Measurements from ENCODE around the gene STAT5A. TPM values are rescaled to one million over a fixed set of nuclear protein-coding genes. Genes with fewer than 3 reads are reported as not detected.

Gene STAT5A
- polyA plus RNA-seq, 1 donor (not counting 4 experiments of a cell fraction or from before 2014, with no cell fraction given), result 0.51 TPM

DNA sequence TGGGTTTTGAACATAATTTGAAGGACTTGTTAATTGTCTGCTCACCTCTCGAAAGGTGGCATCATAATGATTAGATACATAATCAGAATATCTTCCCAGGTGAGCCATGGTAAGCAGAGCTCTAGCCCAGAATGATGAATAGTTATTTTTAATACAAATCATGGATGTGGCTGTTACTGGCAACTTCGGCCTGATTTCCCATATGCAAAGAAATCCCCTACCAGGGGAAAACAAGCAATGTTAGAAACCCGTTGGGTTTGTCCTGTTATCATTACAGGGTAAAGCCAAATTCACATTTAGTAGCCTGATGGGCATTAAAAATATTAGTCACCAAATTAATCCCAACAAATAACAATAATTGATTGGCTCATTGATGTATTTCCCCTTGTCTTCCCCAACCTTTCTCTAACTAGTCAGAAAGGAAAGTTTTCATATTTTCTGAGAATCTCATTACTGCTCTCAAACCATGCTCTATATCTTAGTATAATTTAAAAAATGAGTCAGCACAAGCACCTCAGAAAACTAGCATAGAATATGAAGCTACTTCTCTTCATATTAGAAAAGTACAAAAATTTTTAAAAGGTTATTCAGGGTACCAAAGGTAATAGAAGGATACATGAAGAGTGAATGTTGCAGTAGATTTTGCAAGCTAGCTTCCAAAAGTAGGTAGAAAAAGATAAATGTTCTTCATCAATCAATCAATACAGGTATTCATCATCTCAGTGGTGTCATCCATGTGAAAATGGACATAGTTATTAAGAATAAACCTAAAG, 17.1 kb upstream of the STAT5A start:
- H3K4me1 ChIP-seq (ENCODE audit: control insufficient read depth, extremely low read depth, insufficient read depth, low read length), result peaks cover 8% of the 10 kb centered on the region
- no peak overlapping the region for H3K27ac ChIP-seq (ENCODE audit: control insufficient read depth, insufficient read depth, low read length)
- H3K27me3 ChIP-seq (ENCODE audit: control insufficient read depth, extremely low read depth, insufficient read depth, low read length), result no peaks in the 10 kb centered on the region
- no peak for TF ChIP-seq EZH2 (IDR thresholded peaks at IDR 0.05; ENCODE audit: low read length)
- TF ChIP-seq, protein P1, sequence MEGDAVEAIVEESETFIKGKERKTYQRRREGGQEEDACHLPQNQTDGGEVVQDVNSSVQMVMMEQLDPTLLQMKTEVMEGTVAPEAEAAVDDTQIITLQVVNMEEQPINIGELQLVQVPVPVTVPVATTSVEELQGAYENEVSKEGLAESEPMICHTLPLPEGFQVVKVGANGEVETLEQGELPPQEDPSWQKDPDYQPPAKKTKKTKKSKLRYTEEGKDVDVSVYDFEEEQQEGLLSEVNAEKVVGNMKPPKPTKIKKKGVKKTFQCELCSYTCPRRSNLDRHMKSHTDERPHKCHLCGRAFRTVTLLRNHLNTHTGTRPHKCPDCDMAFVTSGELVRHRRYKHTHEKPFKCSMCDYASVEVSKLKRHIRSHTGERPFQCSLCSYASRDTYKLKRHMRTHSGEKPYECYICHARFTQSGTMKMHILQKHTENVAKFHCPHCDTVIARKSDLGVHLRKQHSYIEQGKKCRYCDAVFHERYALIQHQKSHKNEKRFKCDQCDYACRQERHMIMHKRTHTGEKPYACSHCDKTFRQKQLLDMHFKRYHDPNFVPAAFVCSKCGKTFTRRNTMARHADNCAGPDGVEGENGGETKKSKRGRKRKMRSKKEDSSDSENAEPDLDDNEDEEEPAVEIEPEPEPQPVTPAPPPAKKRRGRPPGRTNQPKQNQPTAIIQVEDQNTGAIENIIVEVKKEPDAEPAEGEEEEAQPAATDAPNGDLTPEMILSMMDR (optimal IDR thresholded peaks at IDR 0.05 in 1 of 3, IDR thresholded peaks at IDR 0.05 in 1 of 3, conservative IDR thresholded peaks at IDR 0.05 in 1 of 3; ENCODE audit: extremely low read depth in 1 of 3, insufficient read depth in 2 of 3, low read length in 3 of 3), result no peak
- H4K20me1 ChIP-seq (ENCODE audit: control insufficient read depth, extremely low read depth, insufficient read depth, low read length), result no peaks in the 10 kb centered on the region
- no peaks in the 10 kb centered on the region for H3K36me3 ChIP-seq (ENCODE audit: control insufficient read depth in 2 of 2, extremely low read depth in 1 of 2, insufficient read depth in 2 of 2, low read length in 2 of 2)
- no peak overlapping the region for H3K9ac ChIP-seq (ENCODE audit: control insufficient read depth, extremely low read depth, insufficient read depth, low read length)
- peaks cover 8% of the 10 kb centered on the region for H3K79me2 ChIP-seq (ENCODE audit: control insufficient read depth, insufficient read depth, low read length)
- H2AFZ ChIP-seq (ENCODE audit: control insufficient read depth, low read length), result no peak overlapping the region
- H3K4me3 ChIP-seq (ENCODE audit: control insufficient read depth in 2 of 3, extremely low read depth in 1 of 3, insufficient read depth in 2 of 3, low read depth in 1 of 3, low read length in 3 of 3), result no peak overlapping the region
- no peak overlapping the region for H3K4me2 ChIP-seq (ENCODE audit: control insufficient read depth, extremely low read depth, insufficient read depth, low read depth, low read length)
- DNase-seq (ENCODE audit: low read depth, low spot score) (no peak), FAIRE-seq (no peak)
- dilution Hi-C loops (cut with MboI; ENCODE audit: extremely low pct_ligation_motif_present, low sequenced_read_pairs), result no loop called here
- H3K9me1 ChIP-seq (ENCODE audit: control insufficient read depth, extremely low read depth, insufficient read depth, low read length), result no peaks in the 10 kb centered on the region
- no peaks in the 10 kb centered on the region for H3K9me3 ChIP-seq (ENCODE audit: control insufficient read depth, low read depth, low read length)

DNA sequence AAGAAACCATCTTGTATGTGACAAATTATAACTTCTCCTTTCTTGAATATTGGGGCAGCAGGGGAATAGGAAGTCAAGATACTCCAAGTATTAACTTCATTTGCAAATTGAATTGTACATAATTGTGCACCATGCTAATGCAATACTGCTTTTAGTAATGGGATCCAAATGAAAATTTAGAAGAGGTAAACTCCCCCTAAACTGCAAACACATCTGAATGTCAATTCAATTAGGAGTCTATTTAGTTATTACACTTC, 16.6 kb upstream of the STAT5A start:
- no peaks in the 10 kb centered on the region for H3K9me1 ChIP-seq (ENCODE audit: control insufficient read depth, extremely low read depth, insufficient read depth, low read length)
- H3K9ac ChIP-seq (ENCODE audit: control insufficient read depth, extremely low read depth, insufficient read depth, low read length), result no peak overlapping the region
- peaks cover 10% of the 10 kb centered on the region for H3K4me1 ChIP-seq (ENCODE audit: control insufficient read depth, extremely low read depth, insufficient read depth, low read length)
- TF ChIP-seq, protein P1 (optimal IDR thresholded peaks at IDR 0.05 in 1 of 3, IDR thresholded peaks at IDR 0.05 in 1 of 3, conservative IDR thresholded peaks at IDR 0.05 in 1 of 3; ENCODE audit: extremely low read depth in 1 of 3, insufficient read depth in 2 of 3, low read length in 3 of 3), result no peak
- no peak for TF ChIP-seq EZH2 (IDR thresholded peaks at IDR 0.05; ENCODE audit: low read length)
- no peaks in the 10 kb centered on the region for H3K27me3 ChIP-seq (ENCODE audit: control insufficient read depth, extremely low read depth, insufficient read depth, low read length)
- no peaks in the 10 kb centered on the region for H4K20me1 ChIP-seq (ENCODE audit: control insufficient read depth, extremely low read depth, insufficient read depth, low read length)
- no peak overlapping the region for H3K4me3 ChIP-seq (ENCODE audit: control insufficient read depth in 2 of 3, extremely low read depth in 1 of 3, insufficient read depth in 2 of 3, low read depth in 1 of 3, low read length in 3 of 3)
- no peak overlapping the region for H3K4me2 ChIP-seq (ENCODE audit: control insufficient read depth, extremely low read depth, insufficient read depth, low read depth, low read length)
- no peaks in the 10 kb centered on the region for H3K9me3 ChIP-seq (ENCODE audit: control insufficient read depth, low read depth, low read length)
- H3K27ac ChIP-seq (ENCODE audit: control insufficient read depth, insufficient read depth, low read length), result no peak overlapping the region
- H2AFZ ChIP-seq (ENCODE audit: control insufficient read depth, low read length), result no peak overlapping the region
- no peaks in the 10 kb centered on the region for H3K36me3 ChIP-seq (ENCODE audit: control insufficient read depth in 2 of 2, extremely low read depth in 1 of 2, insufficient read depth in 2 of 2, low read length in 2 of 2)
- peaks cover 8% of the 10 kb centered on the region for H3K79me2 ChIP-seq (ENCODE audit: control insufficient read depth, insufficient read depth, low read length)
- dilution Hi-C loops (cut with MboI; ENCODE audit: extremely low pct_ligation_motif_present, low sequenced_read_pairs), result no loop called here
- no peak for FAIRE-seq
- no peak for DNase-seq (ENCODE audit: low read depth, low spot score)
